K562 (cell line): ENCODE measurements around the gene EDDM3A. TPM values are rescaled to one million over a fixed set of nuclear protein-coding genes. Genes with fewer than 3 reads are reported as not detected.

Experiments
- ATAC-seq: fragments of 200-7000 bp; cut with Tn5 transposase; 3 replicates; pipeline ENCODE4 v1.9.1; 2020; ENCODE audit warnings: moderate library complexity
- BruUV-seq: library from RNA; stranded (reverse); fragments of 400-500 nt; replicated peaks from 2 replicates; lab custom pipeline; 2021; lab: Mats Ljungman, UMichigan
- CTCF ChIA-PET: fragments of 300-600 bp; formaldehyde crosslinking; extraction: SDS; loops from one replicate; lab custom pipeline; 2021; ENCODE audit warnings: low intra/inter-chr PET ratio; lab: Yijun Ruan, JAX
- POLR2A ChIA-PET: fragments of 300-600, 350-650 bp; sonication (Branson Sonifier 250); formaldehyde crosslinking; extraction: SDS; loops from one replicate; lab custom pipeline; 2021; ENCODE audit warnings: antibody characterized with exemption, inconsistent platforms; lab: Yijun Ruan, JAX
- DNase-seq, 4 experiments: peaks; one replicate each; pipeline versions ENCODE4 v3.0.0 to v3.0.0-alpha.2; 2011 to 2018; ENCODE audit warnings: low spot score in 3 of 4, mixed read lengths in 3 of 4; ENCODE audit errors: extremely low read depth in 1 of 4
- FAIRE-seq: peaks from 2 replicates; lab custom pipeline; 2011; peaks lifted over from hg19 to GRCh38; lab: Jason Lieb, UNC
- H2AFZ ChIP-seq: 2 replicates; pipeline ENCODE4 v1.6.0; 2011; ENCODE audit warnings: low read depth, low read length, control low read depth, inconsistent platforms
- H3K27ac ChIP-seq: fragments of 200-600 bp; 3 replicates; pipeline ENCODE4 v1.8.0; 2011; ENCODE audit warnings: low read depth, mild to moderate bottlenecking, control low read depth, inconsistent platforms, low read length, moderate library complexity, mixed read lengths; ENCODE audit errors: extremely low read depth
- H3K27me3 ChIP-seq, 2 experiments: fragments of 300-600 bp in 1 of 2; 2 replicates in 1 of 2; 3 replicates in 1 of 2; pipeline versions ENCODE4 v1.6.0 to v1.8.0; 2011; ENCODE audit warnings: inconsistent platforms in 2 of 2, low read length in 2 of 2, mild to moderate bottlenecking in 1 of 2, mixed read lengths in 1 of 2, moderate library complexity in 1 of 2; ENCODE audit not compliant: control insufficient read depth in 2 of 2, insufficient read depth in 2 of 2
- H3K36me3 ChIP-seq: fragments of 300-600 bp; 3 replicates; pipeline ENCODE4 v1.8.0; 2011; ENCODE audit warnings: mild to moderate bottlenecking, low read length, inconsistent platforms; ENCODE audit not compliant: control insufficient read depth, insufficient read depth
- H3K4me1 ChIP-seq, 2 experiments: fragments of 200-600 bp in 1 of 2; replicated peaks in 1 of 2; 2 replicates in 1 of 2; 3 replicates in 1 of 2; pipeline versions ENCODE4 v1.5.1 to v1.8.0; 2011; ENCODE audit warnings: inconsistent platforms in 2 of 2, low read length in 2 of 2, mild to moderate bottlenecking in 1 of 2, mixed read lengths in 1 of 2, moderate library complexity in 1 of 2; ENCODE audit not compliant: control insufficient read depth in 2 of 2, insufficient read depth in 2 of 2
- H3K4me2 ChIP-seq: 2 replicates; pipeline ENCODE4 v1.6.1; 2011; ENCODE audit warnings: low read length, control low read depth, inconsistent platforms, mixed read lengths; ENCODE audit not compliant: insufficient read depth
- H3K4me3 ChIP-seq: fragments of 200-600 bp; sonication (generic), shearing (Covaris generic); 2 replicates; pipeline ENCODE4 v1.5.1; 2016; ENCODE audit warnings: control low read depth, inconsistent platforms
- H3K79me2 ChIP-seq: fragments of 200-600 bp; 3 replicates; pipeline ENCODE4 v1.8.0; 2011; ENCODE audit warnings: low read length, inconsistent platforms; ENCODE audit not compliant: control insufficient read depth, insufficient read depth
- H3K9ac ChIP-seq, 2 experiments: 2 replicates each; pipeline versions ENCODE4 v1.6.0 to v1.6.1; 2011; ENCODE audit warnings: low read depth in 2 of 2, low read length in 2 of 2, control low read depth in 1 of 2, inconsistent platforms in 1 of 2, mild to moderate bottlenecking in 1 of 2, mixed read lengths in 1 of 2; ENCODE audit not compliant: insufficient read depth in 1 of 2
- H3K9me1 ChIP-seq: one replicate; pipeline ENCODE4 v1.6.0; 2011; ENCODE audit warnings: inconsistent platforms, mild to moderate bottlenecking, low read length, moderate library complexity; ENCODE audit not compliant: control insufficient read depth, insufficient read depth
- H3K9me3 ChIP-seq: replicated peaks from 2 replicates; pipeline ENCODE4 v1.5.1; 2011; ENCODE audit warnings: low read depth, low read length, inconsistent platforms; ENCODE audit not compliant: control insufficient read depth, insufficient read depth
- H4K20me1 ChIP-seq: replicated peaks from 2 replicates; pipeline ENCODE4 v1.6.1; 2011; ENCODE audit warnings: low read length, inconsistent platforms, mixed read lengths; ENCODE audit not compliant: control insufficient read depth, insufficient read depth
- ATF7 ChIP-seq: fragments of 450-650 bp; IDR thresholded peaks from 2 replicates; pipeline ENCODE4 v1.7.1; 2014; ENCODE audit warnings: mild to moderate bottlenecking, moderate library complexity
- C11orf30 ChIP-seq: fragments of 450-650 bp; IDR thresholded peaks from 2 replicates; pipeline ENCODE4 v1.6.1; 2016; ENCODE audit warnings: low read depth, mild to moderate bottlenecking
- GATAD2A ChIP-seq: fragments of 450-650 bp; IDR thresholded peaks from 2 replicates; pipeline ENCODE4 v1.6.1; 2017
- MCM7 ChIP-seq, 2 experiments: fragments of 450-650 bp; IDR thresholded peaks; 2 replicates each; pipeline ENCODE4 v1.6.1; 2016 to 2018
- POLR2G ChIP-seq: fragments of 200-400 bp; formaldehyde crosslinking; IDR thresholded peaks from 2 replicates; pipeline ENCODE4 v1.6.1; 2017; ENCODE audit warnings: low read depth, mild to moderate bottlenecking, antibody characterized with exemption, low read length, moderate library complexity
- RFX1 ChIP-seq: fragments of 450-650 bp; IDR thresholded peaks from 2 replicates; pipeline ENCODE4 v1.6.1; 2016; ENCODE audit warnings: mild to moderate bottlenecking, moderate library complexity
- RFX7 ChIP-seq: fragments of 250-450 bp; sonication (Bioruptor Pico); IDR thresholded peaks from 2 replicates; pipeline ENCODE4 v1.5.1; 2021; ENCODE audit warnings: mild to moderate bottlenecking
- SMAD4 ChIP-seq: fragments of 250-450 bp; sonication (Bioruptor Pico); conservative IDR thresholded peaks from 2 replicates; pipeline ENCODE4 v1.8.0; 2021; ENCODE audit warnings: inconsistent platforms, mild to moderate bottlenecking, moderate library complexity
- TAF7 ChIP-seq: fragments of 450-650 bp; IDR thresholded peaks from 2 replicates; pipeline ENCODE4 v1.6.1; 2016; ENCODE audit warnings: missing genetic modification characterization, missing compliant biosample characterization
- TCFL5 ChIP-seq: fragments of 250-450 bp; sonication (Bioruptor Pico); conservative IDR thresholded peaks from 2 replicates; pipeline ENCODE4 v1.6.1; 2021; ENCODE audit warnings: mild to moderate bottlenecking, moderate library complexity, matching md5 sums
- XRCC3 ChIP-seq: fragments of 450-650 bp; IDR thresholded peaks from 2 replicates; pipeline ENCODE4 v1.6.1; 2017; ENCODE audit warnings: mild to moderate bottlenecking, moderate library complexity
- YY1 ChIP-seq, 3 experiments: IDR thresholded peaks; 2 replicates each; pipeline ENCODE4 v1.6.1; 2011; ENCODE audit warnings: low read length in 2 of 3, mild to moderate bottlenecking in 2 of 3, moderate library complexity in 2 of 3, borderline replicate concordance in 1 of 3, control low read depth in 1 of 3, low read depth in 1 of 3; ENCODE audit not compliant: insufficient read depth in 3 of 3, insufficient replicate concordance in 2 of 3, control insufficient read depth in 1 of 3, insufficient read length in 1 of 3; ENCODE audit errors: extremely low read depth in 1 of 3
- ZNF354B ChIP-seq: fragments of 250-450 bp; sonication (Bioruptor Pico); IDR thresholded peaks from 2 replicates; pipeline ENCODE4 v1.4.0; 2020
- ZNF384 ChIP-seq: IDR thresholded peaks from 2 replicates; pipeline ENCODE4 v1.6.1; 2012; ENCODE audit warnings: low read depth, low read length, improper control_type of control experiment
- WGBS: fragments of 100-300 bp; shearing (Covaris generic); methylation state at CpG from one replicate; pipeline ENCODE4 v1.1.6; 2016; ENCODE audit warnings: low coverage, mixed read lengths; ENCODE audit not compliant: insufficient coverage; ENCODE audit errors: missing lambda C conversion rate; 5-methylcytosine and 5-hydroxymethylcytosine counted together
- in situ Hi-C: fragments of 300-500 bp; cut with MboI; formaldehyde crosslinking; loops from 4 replicates; pipeline ENCODE4 v1.15.0; 2018; ENCODE audit warnings: inconsistent platforms, mixed read lengths
- intact Hi-C: fragments of 100-400 bp; cut with micrococcal nuclease; formaldehyde crosslinking; loops from 2 replicates; pipeline ENCODE4 v1.14.2; 2022
- polyA plus RNA-seq, 8 experiments: library from polyadenylated mRNA; depleted of rRNA in 4 of 8; stranded (reverse) in 5 of 8; unstranded in 3 of 8; fragments of >200 nt; fragmentation: Nextera tagmentation in 2 of 8; fragmentation: Illumina TruSeq in 1 of 8; extraction: Ambion mirVana in 2 of 8; extraction: Trizol in 1 of 8; gene quantifications; 2 replicates each; pipeline versions ENCODE4 v1.2.1 to v1.2.3, GENCODE V29; 2011 to 2014; ENCODE audit warnings: inconsistent platforms in 1 of 8, missing spikeins in 1 of 8
- total RNA-seq, 7 experiments: library from RNA; depleted of rRNA in 6 of 7; stranded (reverse); fragments of >200 nt in 6 of 7; fragmentation: Illumina TruSeq in 2 of 7; extraction: Trizol in 2 of 7; gene quantifications; 2 replicates each; pipeline versions ENCODE4 v1.2.1 to v1.2.3, GENCODE V29; 2011 to 2021; ENCODE audit warnings: low replicate concordance in 1 of 7
- TF ChIP-seq, protein P1 (sequence below): fragments of 250-450 bp; sonication (Bioruptor Pico); IDR thresholded peaks from 2 replicates; pipeline ENCODE4 v1.4.0; 2020; ENCODE audit warnings: mild to moderate bottlenecking

The EDDM3A gene
- total and polyA plus RNA-seq, 9 of the 15 experiments (the other 6 are each of a cell fraction or from before 2014, with no cell fraction given) = not detected

DNA sequence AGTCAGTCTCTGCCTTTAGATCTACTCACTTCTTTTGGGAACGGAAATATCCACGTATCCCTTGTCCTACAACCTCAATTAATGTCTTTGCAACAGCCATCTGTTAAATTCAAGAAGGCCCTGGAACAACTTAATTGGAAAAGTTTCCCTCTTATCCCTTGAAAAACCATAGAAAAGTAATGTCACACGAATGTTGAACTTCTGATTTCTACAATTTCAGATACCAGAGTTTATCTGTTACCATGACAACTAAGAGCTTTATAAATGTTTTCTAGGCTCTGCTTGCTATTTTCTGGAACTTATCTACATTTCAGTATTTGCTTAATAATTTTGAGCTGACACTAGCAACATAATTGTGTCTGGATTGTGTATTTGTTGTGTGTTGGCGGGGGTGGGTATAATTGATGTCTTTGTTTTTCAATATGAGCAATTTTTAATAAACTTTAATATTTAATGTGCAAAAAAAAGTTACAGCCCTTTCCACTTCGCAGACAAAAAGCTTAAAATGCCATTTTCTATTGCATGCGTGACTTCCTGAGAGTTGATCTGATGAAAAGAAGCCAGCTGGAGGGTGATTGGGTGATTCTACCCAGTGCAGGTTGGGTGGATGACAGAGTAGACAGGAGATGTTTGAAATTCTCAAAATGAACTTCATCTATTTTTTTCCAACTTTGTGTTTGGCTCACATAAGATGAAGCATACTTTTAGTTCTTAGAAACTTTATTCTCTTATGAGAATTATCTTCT is 11.8 kb upstream of the EDDM3A start:
- Histone ChIP-seq H3K27ac (no peak overlapping the region), H3K9ac (no peak overlapping the region), H3K4me3 (no peak overlapping the region)
- TF ChIP-seq SMAD4 = no peak
- peak; percentile 78 for TF ChIP-seq RFX1
- no peak for TF ChIP-seq ZNF384
- no peak for TF ChIP-seq RFX7 (CRISPR knock-in tag)
- TF ChIP-seq, all 486 proteins: peak for 1
- Histone ChIP-seq H3K4me1 (peaks cover 0 to 3% of the 10 kb centered on the region in 2 experiments; a peak in 2 of 5 replicates), H3K9me3 (no peaks in the 10 kb centered on the region), H4K20me1 (no peaks in the 10 kb centered on the region), H2AFZ (no peak overlapping the region), H3K9me1 (no peaks in the 10 kb centered on the region), H3K36me3 (no peaks in the 10 kb centered on the region), H3K27me3 (peaks cover 3 to 5% of the 10 kb centered on the region in 2 experiments; a peak in 2 of 5 replicates), H3K4me2 (no peak overlapping the region), H3K79me2 (no peaks in the 10 kb centered on the region)
- ChIA-PET CTCF (no interaction called here), POLR2A (interaction anchor here (0.8 to 0.9 kb wide), 2 partner anchors 77 to 918 kb away, joined by 3 to 5 read pairs; no protein-coding TSS in a partner anchor)
- FAIRE-seq = no peak
- no TSS peak for BruUV-seq
- no peak for ATAC-seq
- 0% methylated on average over 6 of the region's 6 CpGs for WGBS
- no peak for DNase-seq
- in situ Hi-C loops = no loop called here
- intact Hi-C loops = no loop called here

DNA sequence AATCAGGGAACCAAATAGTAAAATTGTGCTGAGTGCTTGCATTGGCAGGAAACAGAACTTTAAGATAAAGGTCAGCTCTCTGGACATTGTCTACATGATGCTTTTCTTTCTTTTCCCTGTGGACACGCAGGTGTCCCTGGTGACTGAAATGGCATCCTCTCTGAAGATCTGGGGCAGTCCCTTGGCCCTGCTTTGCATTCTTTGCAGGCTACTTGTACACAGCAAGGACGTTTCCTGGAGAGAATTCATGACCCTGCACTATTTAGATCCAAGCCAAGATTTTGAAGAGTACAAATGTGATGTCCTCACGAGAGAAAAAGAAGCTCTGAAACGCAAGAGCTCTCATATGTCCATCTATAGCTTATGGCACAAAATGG is 11.3 kb upstream of the EDDM3A start:
- intact Hi-C loops (no loop called here), in situ Hi-C loops (no loop called here)
- Histone ChIP-seq H2AFZ (no peak overlapping the region), H3K27me3 (peaks cover 3 to 5% of the 10 kb centered on the region in 2 experiments; a peak in 2 of 5 replicates), H3K4me2 (no peak overlapping the region), H3K79me2 (no peaks in the 10 kb centered on the region), H3K4me3 (no peak overlapping the region), H3K27ac (no peak overlapping the region), H3K9me1 (no peaks in the 10 kb centered on the region), H3K9me3 (no peaks in the 10 kb centered on the region), H3K4me1 (peaks cover 0 to 3% of the 10 kb centered on the region in 2 experiments; a peak in 2 of 5 replicates), H3K36me3 (no peaks in the 10 kb centered on the region), H4K20me1 (no peaks in the 10 kb centered on the region), H3K9ac (no peak overlapping the region)
- CTCF ChIA-PET = no interaction called here
- ATAC-seq (no peak), DNase-seq (no peak), FAIRE-seq (no peak)
- WGBS = 0% methylated on average over 4 of the region's 4 CpGs
- BruUV-seq = no TSS peak
- POLR2A ChIA-PET = interaction anchor here (0.9 kb wide), 1 partner anchor 76 kb away, joined by 3 read pairs; no protein-coding TSS in a partner anchor
- TF ChIP-seq TCFL5 (CRISPR knock-in tag) = no peak
- TF ChIP-seq YY1 (IDR thresholded peaks at IDR 0.05; ENCODE audit: borderline replicate concordance in 1 of 3, control insufficient read depth in 1 of 3, extremely low read depth in 1 of 3, insufficient read depth in 3 of 3, insufficient read length in 1 of 3, insufficient replicate concordance in 2 of 3, low read depth in 1 of 3, low read length in 2 of 3) = no peak
- no peak for TF ChIP-seq TAF7 (tag)
- no peak for TF ChIP-seq C11orf30
- TF ChIP-seq MCM7 (IDR thresholded peaks at IDR 0.05) = no peak
- no peak for TF ChIP-seq ZNF354B (CRISPR knock-in tag)
- no peak for TF ChIP-seq GATAD2A
- TF ChIP-seq POLR2G = no peak
- TF ChIP-seq XRCC3 = no peak
- TF ChIP-seq ATF7 = no peak
- TF ChIP-seq, protein P1, sequence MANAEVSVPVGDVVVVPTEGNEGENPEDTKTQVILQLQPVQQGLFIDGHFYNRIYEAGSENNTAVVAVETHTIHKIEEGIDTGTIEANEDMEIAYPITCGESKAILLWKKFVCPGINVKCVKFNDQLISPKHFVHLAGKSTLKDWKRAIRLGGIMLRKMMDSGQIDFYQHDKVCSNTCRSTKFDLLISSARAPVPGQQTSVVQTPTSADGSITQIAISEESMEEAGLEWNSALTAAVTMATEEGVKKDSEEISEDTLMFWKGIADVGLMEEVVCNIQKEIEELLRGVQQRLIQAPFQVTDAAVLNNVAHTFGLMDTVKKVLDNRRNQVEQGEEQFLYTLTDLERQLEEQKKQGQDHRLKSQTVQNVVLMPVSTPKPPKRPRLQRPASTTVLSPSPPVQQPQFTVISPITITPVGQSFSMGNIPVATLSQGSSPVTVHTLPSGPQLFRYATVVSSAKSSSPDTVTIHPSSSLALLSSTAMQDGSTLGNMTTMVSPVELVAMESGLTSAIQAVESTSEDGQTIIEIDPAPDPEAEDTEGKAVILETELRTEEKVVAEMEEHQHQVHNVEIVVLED (CRISPR knock-in tag) = no peak
